Activated naive CD4-positive, alpha-beta T cell treated with anti-CD3 and anti-CD28 coated beads for 36 hours (primary cell): ENCODE results near the gene KRTAP1-5. TPM values are rescaled to one million over a fixed set of nuclear protein-coding genes. Genes with fewer than 3 reads are reported as not detected.

Experiments
- CTCF ChIA-PET: fragments of 350-600 bp; sonication (Branson Sonifier 250); formaldehyde crosslinking; loops from one replicate; lab custom pipeline; 2021; ENCODE audit warnings: antibody characterized with exemption; lab: Charles Lee
- DNase-seq: peaks from one replicate; pipeline ENCODE4 v3.0.0-alpha.2; 2020
- H3K27ac Mint-ChIP-seq: one replicate; pipeline ENCODE4 v1.8.0; 2021; ENCODE audit warnings: mild to moderate bottlenecking, mixed read lengths
- H3K27me3 Mint-ChIP-seq: one replicate; pipeline ENCODE4 v1.8.0; 2021; ENCODE audit warnings: low read depth, mixed read lengths
- H3K36me3 Mint-ChIP-seq: one replicate; pipeline ENCODE4 v1.8.0; 2021; ENCODE audit warnings: low read depth, mixed read lengths
- H3K4me1 Mint-ChIP-seq: one replicate; pipeline ENCODE4 v1.8.0; 2021; ENCODE audit warnings: low read depth, mixed read lengths
- H3K4me3 Mint-ChIP-seq: one replicate; pipeline ENCODE4 v1.8.0; 2021; ENCODE audit warnings: mild to moderate bottlenecking, moderate library complexity, mixed read lengths
- H3K9me3 Mint-ChIP-seq: one replicate; pipeline ENCODE4 v1.8.0; 2021; ENCODE audit warnings: mixed read lengths
- intact Hi-C: fragments of 100-400 bp; cut with micrococcal nuclease; formaldehyde crosslinking; loops from one replicate; pipeline ENCODE4 v1.15.1; 2023
- total RNA-seq, 2 experiments: library from RNA; stranded (reverse); gene quantifications; one replicate each; pipeline ENCODE4 v1.2.3, GENCODE V29; 2021

KRTAP1-5 gene
- total RNA-seq, 2 experiments from 2014 or later: not detected

GRCh38 chr17:40993084-40993483 is 33.9 kb downstream of the KRTAP1-5 start:
- H3K36me3 Mint-ChIP-seq: no peaks in the 10 kb centered on the region
- CTCF ChIA-PET: no interaction called here
- H3K4me1 Mint-ChIP-seq: no peaks in the 10 kb centered on the region
- no peak overlapping the region for H3K4me3 Mint-ChIP-seq
- no peaks in the 10 kb centered on the region for H3K9me3 Mint-ChIP-seq
- no peak overlapping the region for H3K27ac Mint-ChIP-seq
- H3K27me3 Mint-ChIP-seq: peaks cover 24% of the 10 kb centered on the region
- intact Hi-C loops: no loop called here
- no peak for DNase-seq

DNA sequence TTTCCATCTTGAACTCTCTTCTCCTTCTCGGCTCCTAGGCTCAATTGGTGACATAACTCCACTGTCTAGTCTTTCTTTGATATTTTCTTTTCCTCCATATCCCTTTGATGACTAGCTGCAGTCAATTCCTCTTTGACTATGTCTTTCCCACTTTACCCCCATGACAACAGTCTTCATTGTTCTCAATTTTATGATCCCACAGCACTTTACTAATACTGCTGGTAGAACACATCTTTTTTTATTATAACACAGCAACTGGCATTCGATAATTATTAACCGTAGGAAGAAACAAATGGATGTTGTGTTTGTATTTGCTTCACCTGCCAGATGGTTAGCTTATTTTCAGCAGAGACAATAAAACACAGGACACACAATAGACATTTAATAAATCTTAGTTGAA is 34.3 kb downstream of the KRTAP1-5 start:
- Mint-ChIP-seq H3K36me3 (no peaks in the 10 kb centered on the region), H3K27me3 (peaks cover 23% of the 10 kb centered on the region), H3K27ac (no peak overlapping the region), H3K4me3 (no peak overlapping the region), H3K4me1 (no peaks in the 10 kb centered on the region), H3K9me3 (no peaks in the 10 kb centered on the region)
- no peak for DNase-seq
- intact Hi-C loops: no loop called here
- CTCF ChIA-PET: no interaction called here

- CTCF ChIA-PET: interaction anchor here (0.7 kb wide), 1 partner anchor 60 kb away, joined by 3 read pairs; the partner anchor contains the start of gene KRTAP2-1
- intact Hi-C loops: no loop called here
- Mint-ChIP-seq H3K27me3 (peaks cover 9% of the 10 kb centered on the region), H3K27ac (no peak overlapping the region), H3K9me3 (no peaks in the 10 kb centered on the region), H3K4me3 (no peak overlapping the region), H3K36me3 (no peaks in the 10 kb centered on the region), H3K4me1 (no peaks in the 10 kb centered on the region)
- no peak for DNase-seq
Observed at GRCh38 chr17:40986920-40987319, 40.1 kb downstream of the KRTAP1-5 start.

GRCh38 chr17:40984226-40984625 is 42.8 kb downstream of the KRTAP1-5 start, which contains the start of gene KRT40:
KRT40 (minus strand) TSS chr17:40984326; CDS start chr17:40984273, 53 bp downstream.
- peaks cover 9% of the 10 kb centered on the region for H3K27me3 Mint-ChIP-seq
- no peak for DNase-seq
- intact Hi-C loops: no loop called here
- H3K27ac Mint-ChIP-seq: no peak within 1 kb of the TSS
- CTCF ChIA-PET: no interaction called here
- no peaks in the 10 kb centered on the region for H3K9me3 Mint-ChIP-seq
- H3K4me1 Mint-ChIP-seq: no peaks in the 10 kb centered on the region
- no peaks in the 10 kb centered on the region for H3K36me3 Mint-ChIP-seq
- H3K4me3 Mint-ChIP-seq: no peak within 1 kb of the TSS

DNA sequence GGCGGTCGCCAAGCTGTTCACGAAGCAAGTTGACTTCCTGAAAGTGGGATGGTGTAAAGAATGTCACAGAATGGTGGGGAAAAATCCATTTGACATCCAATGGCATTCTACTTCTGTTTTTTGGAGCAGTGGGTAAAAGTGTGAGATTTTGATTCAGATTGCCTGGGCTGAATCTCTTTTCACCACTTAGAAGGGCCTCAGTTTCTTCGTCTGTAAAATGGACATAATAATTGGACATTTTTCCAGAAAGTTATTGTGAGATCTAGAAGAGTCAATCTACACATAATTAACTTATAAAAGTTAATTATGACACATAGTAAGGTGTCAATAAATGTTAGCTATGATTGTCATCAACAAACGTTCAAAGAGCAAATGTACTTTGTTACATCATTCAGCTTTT is 45.9 kb downstream of the KRTAP1-5 start:
- H3K27me3 Mint-ChIP-seq: peaks cover 5% of the 10 kb centered on the region
- H3K36me3 Mint-ChIP-seq: no peaks in the 10 kb centered on the region
- no peak overlapping the region for H3K27ac Mint-ChIP-seq
- no peak overlapping the region for H3K4me3 Mint-ChIP-seq
- H3K9me3 Mint-ChIP-seq: no peaks in the 10 kb centered on the region
- CTCF ChIA-PET: interaction anchor here (0.8 kb wide), 1 partner anchor 292 kb away, joined by 3 read pairs; no protein-coding TSS in a partner anchor
- no peaks in the 10 kb centered on the region for H3K4me1 Mint-ChIP-seq
- intact Hi-C loops: no loop called here
- no peak for DNase-seq

- intact Hi-C loops: no loop called here
- Mint-ChIP-seq H3K36me3 (no peaks in the 10 kb centered on the region), H3K27ac (no peak overlapping the region), H3K27me3 (peaks cover 5% of the 10 kb centered on the region), H3K4me1 (no peaks in the 10 kb centered on the region), H3K9me3 (no peaks in the 10 kb centered on the region), H3K4me3 (no peak overlapping the region)
- CTCF ChIA-PET: no interaction called here
- DNase-seq: no peak
Observed at GRCh38 chr17:40980596-40980995, 46.4 kb downstream of the KRTAP1-5 start.

GRCh38 chr17:40980117-40980516 is 46.9 kb downstream of the KRTAP1-5 start:
- Mint-ChIP-seq H3K9me3 (no peaks in the 10 kb centered on the region), H3K36me3 (no peaks in the 10 kb centered on the region), H3K27ac (no peak overlapping the region), H3K27me3 (peaks cover 5% of the 10 kb centered on the region), H3K4me1 (no peaks in the 10 kb centered on the region), H3K4me3 (no peak overlapping the region)
- no peak for DNase-seq
- intact Hi-C loops: no loop called here
- CTCF ChIA-PET: interaction anchor here (0.7 kb wide), 1 partner anchor 17 kb away, joined by 3 read pairs; no protein-coding TSS in a partner anchor

DNA sequence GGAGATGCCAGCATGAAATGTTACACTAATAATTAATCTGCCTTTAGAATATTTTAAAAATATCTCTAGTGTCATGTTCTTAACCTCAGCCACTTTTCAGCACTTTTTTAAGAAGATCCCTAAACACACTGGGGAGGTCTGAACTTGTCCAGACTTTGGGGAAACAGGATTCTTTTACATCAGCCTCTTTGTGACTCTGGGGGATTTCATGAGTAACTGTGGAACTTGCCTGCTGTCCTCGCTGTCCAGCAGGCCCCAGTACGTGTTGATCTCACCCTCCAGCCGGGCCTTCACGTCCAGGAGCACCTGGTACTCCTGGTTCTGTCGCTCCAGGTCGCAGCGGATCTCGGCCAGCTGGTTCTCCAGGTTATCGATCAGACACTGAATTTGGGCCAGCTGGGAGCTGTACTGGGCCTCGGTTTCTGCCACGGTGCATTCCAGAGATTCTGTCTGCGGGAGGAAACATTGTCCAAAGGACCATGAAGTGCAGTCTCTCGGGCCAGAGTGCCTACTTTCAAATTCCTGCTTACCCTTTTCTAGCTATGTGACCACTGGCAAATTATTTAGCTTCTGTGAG is 48.3 kb downstream of the KRTAP1-5 start:
- no peak for DNase-seq
- CTCF ChIA-PET: no interaction called here

More for the DNA sequence above, 48.3 kb downstream of the KRTAP1-5 start:
- intact Hi-C loops: no loop called here
- H3K27me3 Mint-ChIP-seq: peaks cover 2% of the 10 kb centered on the region
- H3K36me3 Mint-ChIP-seq: no peaks in the 10 kb centered on the region
- no peak overlapping the region for H3K27ac Mint-ChIP-seq
- no peaks in the 10 kb centered on the region for H3K4me1 Mint-ChIP-seq
- H3K9me3 Mint-ChIP-seq: no peaks in the 10 kb centered on the region
- H3K4me3 Mint-ChIP-seq: no peak overlapping the region

Other genes starting within 250 kb of the KRTAP1-5 start
- gene KRT27, start 244.7 kb downstream of the KRTAP1-5 start, total RNA-seq: not detected
- gene KRT28, start 227.2 kb downstream of the KRTAP1-5 start, total RNA-seq: not detected
- 10 to 100 TPM; 32.5 to 34.7 TPM for gene KRT10, start 204.6 kb downstream of the KRTAP1-5 start, total RNA-seq
- gene KRT12, start 160.0 kb downstream of the KRTAP1-5 start, total RNA-seq: not detected
- gene KRT20, start 142.0 kb downstream of the KRTAP1-5 start, total RNA-seq: not detected
- gene KRT23, start 89.6 kb downstream of the KRTAP1-5 start, total RNA-seq: not detected
- gene KRT39, start 60.3 kb downstream of the KRTAP1-5 start, total RNA-seq: not detected
- not detected for gene KRT40, start 42.9 kb downstream of the KRTAP1-5 start, total RNA-seq
- gene KRTAP3-3, start 33.0 kb downstream of the KRTAP1-5 start, total RNA-seq: not detected
- gene KRTAP3-2, start 27.3 kb downstream of the KRTAP1-5 start, total RNA-seq: not detected
- gene KRTAP3-1, start 18.1 kb downstream of the KRTAP1-5 start, total RNA-seq: not detected
- not detected for gene KRTAP1-4, start 3.0 kb upstream of the KRTAP1-5 start, total RNA-seq
- not detected for gene KRTAP1-3, start 7.7 kb upstream of the KRTAP1-5 start, total RNA-seq
- gene KRTAP1-1, start 14.2 kb upstream of the KRTAP1-5 start, total RNA-seq: not detected
- gene KRTAP2-1, start 20.1 kb upstream of the KRTAP1-5 start, total RNA-seq: not detected
- not detected for gene KRTAP2-2, start 28.0 kb upstream of the KRTAP1-5 start, total RNA-seq
- gene KRTAP2-3, start 32.9 kb upstream of the KRTAP1-5 start, total RNA-seq: not detected
- not detected for gene KRTAP2-4, start 38.7 kb upstream of the KRTAP1-5 start, total RNA-seq
- gene KRTAP4-7, start 56.9 kb upstream of the KRTAP1-5 start, total RNA-seq: not detected
- not detected for gene KRTAP4-8, start 70.9 kb upstream of the KRTAP1-5 start, total RNA-seq
- not detected for gene KRTAP4-16, start 75.0 kb upstream of the KRTAP1-5 start, total RNA-seq
- gene KRTAP4-9, start 78.2 kb upstream of the KRTAP1-5 start, total RNA-seq: not detected
- not detected for gene KRTAP4-11, start 91.2 kb upstream of the KRTAP1-5 start, total RNA-seq
- gene KRTAP4-12, start 97.0 kb upstream of the KRTAP1-5 start, total RNA-seq: not detected
- not detected for gene KRTAP4-6, start 113.3 kb upstream of the KRTAP1-5 start, total RNA-seq
- not detected for gene KRTAP4-5, start 122.6 kb upstream of the KRTAP1-5 start, total RNA-seq
- gene KRTAP4-4, start 133.5 kb upstream of the KRTAP1-5 start, total RNA-seq: not detected
- not detected for gene KRTAP4-3, start 141.0 kb upstream of the KRTAP1-5 start, total RNA-seq
- gene KRTAP4-2, start 151.0 kb upstream of the KRTAP1-5 start, total RNA-seq: not detected
- gene KRTAP4-1, start 157.7 kb upstream of the KRTAP1-5 start, total RNA-seq: not detected
- not detected for gene KRTAP9-1, start 162.7 kb upstream of the KRTAP1-5 start, total RNA-seq
- gene KRTAP9-2, start 199.4 kb upstream of the KRTAP1-5 start, total RNA-seq: not detected
- not detected for gene KRTAP9-3, start 205.2 kb upstream of the KRTAP1-5 start, total RNA-seq
- not detected for gene KRTAP9-8, start 210.8 kb upstream of the KRTAP1-5 start, total RNA-seq
- gene KRTAP9-4, start 222.5 kb upstream of the KRTAP1-5 start, total RNA-seq: not detected
- gene KRTAP9-9, start 228.2 kb upstream of the KRTAP1-5 start, total RNA-seq: not detected
- not detected for gene KRTAP9-6, start 238.2 kb upstream of the KRTAP1-5 start, total RNA-seq
- not detected for gene KRTAP9-7, start 248.5 kb upstream of the KRTAP1-5 start, total RNA-seq